GM18858 (cell line): ENCODE measurements around the gene KCNH5.

Experiments used
- ATAC-seq: cut with Tn5 transposase; IDR thresholded peaks from one replicate; pipeline ENCODE4 v1.9.1; 2021; ENCODE audit not compliant: unreplicated experiment

Gene KCNH5

DNA sequence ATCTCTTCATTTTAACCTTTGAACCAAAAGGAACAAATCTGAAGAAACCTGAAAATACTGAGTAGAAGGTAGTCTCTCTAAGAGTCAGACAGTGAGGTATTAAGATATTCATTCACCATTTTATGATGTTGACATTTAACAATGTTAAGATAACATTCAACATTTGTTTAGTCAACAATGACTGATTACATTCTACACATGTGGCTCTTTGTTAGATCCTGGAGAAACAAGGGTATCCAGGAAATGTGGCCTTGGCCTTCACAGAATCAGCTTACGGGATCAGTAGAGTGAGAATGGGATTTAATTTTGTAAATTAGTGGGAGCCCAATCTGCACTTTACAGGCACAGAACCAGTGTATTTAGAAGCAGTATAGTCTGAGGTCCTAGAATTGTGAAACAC is 355.5 kb downstream of the KCNH5 start:
- no peak for ATAC-seq

DNA sequence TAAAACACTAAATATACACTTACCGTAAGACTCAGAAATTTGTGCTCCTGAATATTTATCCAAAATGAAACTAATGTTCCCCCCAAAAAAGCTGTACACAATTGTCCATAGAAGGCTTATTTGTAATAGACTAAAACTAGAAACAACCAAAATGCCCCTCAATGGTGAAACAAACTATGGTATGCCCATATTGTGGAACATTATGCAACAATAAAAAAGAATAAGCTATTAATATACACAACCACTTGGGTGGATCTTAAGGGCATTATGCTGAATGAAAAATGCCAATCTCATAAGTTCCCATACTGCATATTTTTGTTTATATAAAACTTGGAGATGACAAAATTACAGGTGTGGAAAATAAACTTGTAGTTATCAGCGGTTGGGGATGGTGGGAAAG is 357.4 kb downstream of the KCNH5 start:
- ATAC-seq = no peak

DNA sequence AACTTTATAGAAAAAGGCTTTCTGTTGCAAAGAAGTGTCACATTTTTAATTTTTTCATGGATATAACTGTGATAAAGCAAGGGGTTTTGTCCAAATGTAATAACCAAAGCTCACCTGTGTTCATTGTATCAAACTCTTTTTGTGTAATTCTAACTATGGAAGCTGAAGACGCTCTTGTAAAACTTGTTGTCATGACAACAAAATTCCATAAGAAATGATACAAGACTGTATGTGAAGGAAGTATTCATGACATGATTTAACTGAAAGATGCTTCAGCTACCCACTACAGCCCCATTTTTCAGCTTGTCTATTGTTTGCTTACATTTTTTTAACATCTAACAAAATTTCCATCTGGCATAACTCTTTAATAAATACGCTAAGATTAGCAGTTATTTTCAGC is 360.9 kb downstream of the KCNH5 start:
- ATAC-seq = no peak

DNA sequence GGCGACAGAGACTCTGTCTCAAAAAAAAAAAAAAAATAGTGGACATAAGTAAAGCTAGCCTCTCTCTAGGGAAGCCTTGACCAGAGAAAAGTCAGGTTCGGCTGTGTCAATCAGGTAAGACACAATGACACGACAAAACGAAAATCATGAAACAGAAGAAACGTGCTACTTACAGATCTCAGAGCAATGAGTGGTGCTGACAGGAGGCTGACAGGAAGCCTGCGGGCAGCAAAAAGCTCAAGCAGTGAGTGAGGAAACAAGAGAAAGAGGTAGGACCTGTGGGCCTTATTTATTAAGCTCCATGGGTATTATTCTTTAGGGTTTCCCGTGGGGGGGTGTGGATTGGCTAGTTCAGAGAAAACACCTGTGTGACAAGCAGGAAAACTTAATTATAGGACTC is 363.1 kb downstream of the KCNH5 start:
- ATAC-seq = no peak

DNA sequence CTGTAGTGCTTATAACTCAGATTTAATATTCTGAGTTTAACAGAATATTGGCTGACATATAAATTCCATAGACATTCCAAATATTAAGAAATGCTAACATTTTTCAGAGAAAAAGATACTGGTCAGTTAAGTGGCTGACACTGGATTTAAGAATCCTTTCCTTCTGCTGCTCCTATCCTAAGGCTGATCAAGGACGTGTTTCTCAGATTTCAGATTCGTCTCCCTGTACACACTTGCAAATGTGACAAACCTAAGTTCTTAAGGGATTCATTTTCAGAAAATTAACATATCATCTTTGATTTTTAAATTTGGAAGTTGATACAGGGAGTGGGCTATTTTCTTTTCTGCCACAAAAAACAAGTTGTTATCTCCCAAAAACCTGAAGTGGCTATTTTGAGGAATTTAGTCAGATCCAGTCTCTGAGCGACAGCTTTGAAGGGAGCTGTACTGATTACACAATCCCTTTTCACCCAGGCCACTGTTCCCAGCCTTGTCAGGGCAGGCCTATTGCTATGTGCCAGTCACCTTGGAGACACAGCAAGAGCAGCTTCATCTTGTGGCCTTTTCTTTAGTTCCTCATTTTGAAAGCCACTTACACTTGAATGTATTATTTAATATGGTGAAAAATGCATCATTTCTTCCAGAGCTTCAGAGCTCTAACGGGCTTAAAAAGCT is 370.6 kb downstream of the KCNH5 start:
- no peak for ATAC-seq

DNA sequence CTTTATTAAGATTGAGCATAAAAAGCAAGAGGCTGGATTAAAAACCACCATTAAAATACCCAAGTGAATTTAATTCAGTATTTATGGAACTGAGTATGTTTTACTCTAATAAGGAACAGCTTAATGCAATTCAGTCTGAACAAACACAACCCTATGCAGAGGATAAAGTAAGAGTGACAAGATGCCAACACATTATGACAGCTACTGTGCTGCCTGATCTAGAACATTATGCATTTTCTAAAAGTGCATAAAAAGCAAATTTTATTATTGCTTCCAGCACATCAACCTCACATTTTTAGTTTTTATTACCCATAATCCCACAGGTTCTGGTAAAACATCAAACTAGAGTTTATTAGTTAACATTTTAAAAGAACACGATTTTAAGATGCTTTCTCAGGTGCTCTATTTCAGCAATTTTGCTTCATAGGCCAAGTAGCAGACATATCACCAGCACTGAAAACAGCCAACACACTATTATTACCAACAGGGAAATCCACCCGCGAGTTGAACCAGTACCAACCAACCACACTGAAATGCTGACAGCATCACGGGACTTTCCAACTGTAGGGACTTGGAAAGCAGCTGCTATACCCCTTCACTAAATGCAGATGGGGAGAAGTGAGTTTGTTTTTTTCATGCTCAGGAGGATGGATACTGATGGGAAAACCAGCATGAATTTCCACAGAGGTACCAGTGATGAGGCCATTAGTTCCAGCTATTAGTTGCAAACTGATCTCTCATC is 372.1 kb downstream of the KCNH5 start:
- ATAC-seq = no peak

DNA sequence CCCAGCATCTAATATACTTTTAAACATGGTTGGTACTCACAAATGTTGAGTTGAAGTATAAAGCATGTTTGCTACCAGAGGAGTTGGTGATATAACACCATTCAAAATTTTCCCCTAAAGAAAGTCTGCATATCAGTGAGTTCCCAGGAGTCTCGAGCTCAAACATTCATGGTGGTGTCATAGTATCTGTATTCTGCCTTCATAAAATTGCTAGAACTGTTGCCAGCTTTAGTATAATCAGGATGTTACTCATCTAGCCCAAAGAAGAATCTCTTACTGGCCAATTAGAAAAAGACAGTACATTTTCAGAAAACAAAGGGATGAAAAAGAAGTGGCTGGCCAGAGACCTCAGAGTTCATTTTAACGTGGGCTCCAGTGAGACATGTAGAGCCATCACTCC is 374.7 kb downstream of the KCNH5 start:
- ATAC-seq = no peak

DNA sequence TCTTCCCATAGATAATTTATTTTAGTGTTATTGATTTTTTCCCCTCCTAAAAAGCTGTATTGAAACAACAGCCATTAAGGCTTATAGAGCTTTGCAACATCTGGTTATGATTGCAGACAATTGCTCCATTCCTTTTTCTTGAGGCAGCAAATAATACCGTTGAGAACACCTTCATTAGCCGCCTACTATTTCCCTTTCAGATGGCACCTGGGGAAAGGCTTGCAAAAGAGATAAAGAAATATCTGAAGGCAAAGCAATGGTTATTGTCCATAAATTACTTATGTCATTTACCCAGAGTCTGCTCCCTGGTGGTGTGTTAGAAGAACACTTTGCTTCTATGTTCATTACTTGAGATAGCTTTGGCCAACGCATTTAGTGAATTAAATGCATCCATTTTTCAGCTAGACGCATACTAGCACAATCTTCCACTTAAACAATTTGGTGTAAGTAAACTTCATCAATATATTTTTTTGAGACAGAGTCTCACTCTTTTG is 377.8 kb downstream of the KCNH5 start:
- no peak for ATAC-seq

DNA sequence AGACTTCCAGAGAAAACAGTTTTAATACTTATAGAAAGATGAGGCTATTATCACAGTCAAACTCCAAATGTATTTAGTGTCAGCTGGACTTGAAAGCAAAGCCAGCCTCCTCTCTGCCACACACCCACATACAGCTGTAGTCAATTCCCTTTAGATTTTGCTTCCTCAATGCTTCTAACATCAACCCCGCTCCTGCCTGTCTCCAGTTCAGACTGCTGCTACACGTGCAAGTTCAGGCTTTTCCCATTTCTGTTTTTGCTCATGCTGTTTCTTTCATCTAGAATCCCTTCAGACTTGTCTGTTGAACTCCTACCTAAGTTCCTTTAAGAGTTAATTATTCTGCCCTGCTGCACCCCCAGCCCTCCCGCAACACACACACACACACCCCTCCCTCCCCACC is 380.0 kb downstream of the KCNH5 start:
- ATAC-seq = no peak

DNA sequence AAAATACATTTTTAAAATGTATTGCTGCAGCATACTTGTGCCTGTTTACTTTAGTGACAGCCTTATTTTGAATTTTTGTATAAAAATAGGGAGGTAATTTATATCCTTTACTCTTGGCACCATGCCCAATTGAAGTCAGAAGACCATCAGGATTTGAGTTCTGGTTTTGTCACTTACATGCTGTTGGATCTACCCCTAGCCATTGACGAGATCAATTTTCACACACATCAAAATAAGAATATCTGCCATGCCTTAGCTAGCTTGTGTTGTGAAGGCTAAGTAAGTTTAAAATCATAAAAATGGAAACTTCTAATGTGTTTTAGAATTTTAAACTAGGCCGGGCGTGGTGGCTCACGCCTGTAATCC is 381.8 kb downstream of the KCNH5 start:
- ATAC-seq = no peak

DNA sequence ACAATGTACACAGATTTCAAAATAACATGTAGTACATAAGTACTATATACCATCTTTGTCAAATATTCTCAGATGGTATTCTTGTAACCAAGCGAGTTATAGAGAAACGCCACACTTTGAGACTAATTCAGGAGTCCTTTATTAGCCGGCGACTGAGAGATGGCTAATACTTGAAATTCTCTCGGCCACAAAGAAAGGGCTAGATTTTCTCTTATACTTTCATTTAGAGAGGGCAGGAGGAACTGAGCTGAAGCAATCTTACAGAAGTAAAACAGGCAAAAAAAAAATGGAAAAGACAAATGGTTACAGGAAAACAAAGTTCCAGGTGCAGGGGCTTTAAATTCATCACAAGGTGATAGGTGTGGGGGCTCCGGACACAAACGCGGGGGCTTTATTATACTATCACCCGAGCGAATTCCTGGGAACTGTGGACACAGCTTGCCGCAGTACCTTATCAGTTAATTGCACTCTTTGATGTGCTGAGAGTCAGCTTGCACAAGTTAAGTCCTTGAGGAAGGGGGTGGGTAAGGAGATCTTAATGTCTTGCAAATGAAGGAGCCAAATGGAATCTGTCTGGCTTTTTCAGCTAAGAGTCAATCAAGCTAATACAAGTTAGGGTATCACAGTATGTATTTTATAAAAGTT is 382.3 kb downstream of the KCNH5 start:
- no peak for ATAC-seq

DNA sequence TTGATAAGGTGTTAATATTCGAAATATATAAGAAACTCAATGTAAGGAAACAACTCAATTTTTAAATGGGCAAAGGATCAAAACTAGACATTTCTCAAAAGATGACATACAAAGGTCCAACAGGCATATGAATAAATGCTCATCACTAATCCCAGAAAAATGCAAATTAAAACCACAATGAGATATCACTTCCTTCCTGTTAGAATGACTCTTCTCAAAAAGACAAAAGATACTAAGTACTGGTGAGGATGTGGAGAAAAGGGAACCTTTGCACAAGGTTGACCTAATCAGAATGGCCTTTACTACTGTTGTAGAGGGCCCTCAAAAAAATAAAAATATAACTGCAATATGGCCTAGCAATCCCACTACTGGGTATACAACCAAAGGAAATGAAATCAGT is 383.4 kb downstream of the KCNH5 start:
- no peak for ATAC-seq

DNA sequence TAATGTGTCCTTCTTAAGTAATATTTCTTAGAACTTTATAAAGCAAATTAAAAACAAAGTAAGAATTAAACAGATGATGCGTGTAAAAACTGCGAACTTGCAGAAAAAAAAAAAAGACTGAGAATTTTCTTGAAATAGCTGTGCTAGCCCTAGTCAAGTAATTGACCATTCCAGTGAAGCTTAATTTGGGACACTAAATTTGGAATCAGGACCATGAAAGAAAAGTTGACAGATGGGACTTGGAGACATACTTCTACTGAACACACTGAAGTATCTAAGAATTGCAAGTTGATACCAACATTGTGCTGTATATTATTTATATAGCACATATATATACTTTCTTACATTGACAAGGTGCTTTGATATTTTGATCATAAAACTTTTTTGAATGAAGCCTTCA is 386.6 kb downstream of the KCNH5 start:
- no peak for ATAC-seq

DNA sequence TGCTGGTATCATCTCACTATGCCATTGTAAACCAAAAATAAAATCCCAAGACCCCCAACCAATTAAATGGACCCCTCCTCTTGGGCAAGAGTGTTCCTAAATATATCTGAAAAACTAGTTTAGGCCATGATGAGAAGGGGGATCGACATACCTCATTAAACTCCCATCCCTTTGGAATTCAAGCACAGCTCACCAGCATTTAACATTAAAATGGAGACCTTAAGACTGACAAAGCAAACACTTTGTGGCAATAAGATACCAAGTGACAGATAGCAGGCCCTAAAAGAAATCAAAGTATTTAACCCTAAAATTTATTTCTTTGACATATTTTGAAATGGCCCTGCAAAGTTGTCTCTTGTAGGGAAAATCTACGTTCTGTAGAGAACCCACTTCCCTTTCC is 387.9 kb downstream of the KCNH5 start:
- no peak for ATAC-seq

DNA sequence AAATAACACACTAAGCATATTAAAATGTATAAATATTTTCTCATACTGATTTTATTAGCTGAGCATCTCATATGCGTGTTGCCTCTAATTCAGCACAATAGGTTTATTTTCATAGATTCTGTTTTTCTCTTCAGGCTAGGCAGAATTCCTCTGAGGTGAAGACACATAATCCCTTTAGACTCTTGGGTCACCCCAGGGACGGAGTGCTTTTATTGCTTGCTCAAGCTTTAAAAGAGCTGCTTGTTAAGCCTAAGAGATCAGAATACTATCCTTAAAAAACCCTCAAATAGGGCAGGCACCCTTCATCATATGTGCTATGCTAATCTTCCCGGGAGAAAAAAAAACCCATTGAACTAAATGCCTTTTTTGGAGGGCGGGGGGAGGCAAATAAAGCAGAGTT is 390.1 kb downstream of the KCNH5 start:
- ATAC-seq = no peak

DNA sequence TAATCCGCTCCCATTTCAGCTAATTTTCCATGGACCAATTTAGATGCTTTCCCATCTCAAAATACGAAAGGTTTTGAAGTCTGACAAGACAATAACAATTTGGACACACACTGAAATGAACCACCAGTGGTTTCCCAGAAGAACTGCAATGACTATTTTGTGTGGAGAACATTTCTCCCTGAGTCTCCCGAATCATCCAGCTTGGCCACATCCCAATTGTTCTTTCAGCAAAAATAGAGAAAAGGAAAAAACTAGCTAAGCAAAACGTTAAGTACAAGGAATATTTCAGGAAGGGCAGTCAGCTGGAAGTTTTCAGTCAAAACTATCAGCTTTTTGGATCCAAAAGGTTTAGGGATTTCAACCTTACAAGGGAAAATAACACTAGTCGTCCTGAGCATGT is 390.6 kb downstream of the KCNH5 start:
- no peak for ATAC-seq
